HepG2 (cell line): ENCODE data around the gene MTPN.

Experiments
- BHLHE40 ChIP-seq: IDR thresholded peaks from 2 replicates; pipeline ENCODE4 v1.6.1; 2011; ENCODE audit warnings: low read length, improper control_type of control experiment
- IRF2 ChIP-seq: IDR thresholded peaks from 2 replicates; pipeline ENCODE4 v1.6.1; 2018; ENCODE audit warnings: missing genetic modification reagents, missing compliant biosample characterization
- MAFF ChIP-seq: IDR thresholded peaks from 2 replicates; pipeline ENCODE4 v1.6.1; 2011; ENCODE audit warnings: low read depth, low read length, improper control_type of control experiment
- MYC ChIP-seq: sonication (generic); formaldehyde crosslinking; IDR thresholded peaks from 2 replicates; pipeline ENCODE4 v1.9.0; 2021; ENCODE audit warnings: missing genetic modification reagents, borderline replicate concordance
- STAG1 ChIP-seq: sonication (generic); formaldehyde crosslinking; IDR thresholded peaks from 2 replicates; pipeline ENCODE4 v1.4.0; 2020; ENCODE audit warnings: missing genetic modification reagents
- TF ChIP-seq, protein P1 (sequence below): sonication (generic); formaldehyde crosslinking; IDR thresholded peaks from 2 replicates; pipeline ENCODE4 v1.5.0; 2020; ENCODE audit warnings: mild to moderate bottlenecking, missing genetic modification reagents, moderate library complexity

DNA sequence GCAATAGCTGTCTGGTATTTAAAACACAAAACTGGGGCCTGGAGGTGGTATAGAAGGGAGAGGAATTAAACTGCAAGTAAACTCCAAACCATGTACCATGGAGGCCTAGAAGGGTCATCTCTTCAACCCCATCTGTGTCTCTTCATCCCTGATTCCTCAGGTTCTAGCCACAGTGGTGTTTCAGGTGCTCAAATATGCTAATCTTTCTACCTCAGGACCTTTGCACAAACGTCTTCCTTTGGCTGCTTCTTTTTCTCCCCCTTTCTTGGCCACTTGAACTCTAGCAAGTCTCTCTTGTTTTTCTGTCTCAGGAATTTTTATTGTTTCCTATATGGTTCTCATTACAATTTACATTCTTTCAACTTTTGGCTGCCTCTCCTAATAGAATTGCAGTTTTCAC lies 25.6 kb upstream of the MTPN start:
- TF ChIP-seq IRF2 (CRISPR knock-in tag) (no peak), STAG1 (CRISPR knock-in tag) (no peak), MYC (CRISPR knock-in tag) (no peak), MAFF (no peak), BHLHE40 (no peak)
- TF ChIP-seq, protein P1, sequence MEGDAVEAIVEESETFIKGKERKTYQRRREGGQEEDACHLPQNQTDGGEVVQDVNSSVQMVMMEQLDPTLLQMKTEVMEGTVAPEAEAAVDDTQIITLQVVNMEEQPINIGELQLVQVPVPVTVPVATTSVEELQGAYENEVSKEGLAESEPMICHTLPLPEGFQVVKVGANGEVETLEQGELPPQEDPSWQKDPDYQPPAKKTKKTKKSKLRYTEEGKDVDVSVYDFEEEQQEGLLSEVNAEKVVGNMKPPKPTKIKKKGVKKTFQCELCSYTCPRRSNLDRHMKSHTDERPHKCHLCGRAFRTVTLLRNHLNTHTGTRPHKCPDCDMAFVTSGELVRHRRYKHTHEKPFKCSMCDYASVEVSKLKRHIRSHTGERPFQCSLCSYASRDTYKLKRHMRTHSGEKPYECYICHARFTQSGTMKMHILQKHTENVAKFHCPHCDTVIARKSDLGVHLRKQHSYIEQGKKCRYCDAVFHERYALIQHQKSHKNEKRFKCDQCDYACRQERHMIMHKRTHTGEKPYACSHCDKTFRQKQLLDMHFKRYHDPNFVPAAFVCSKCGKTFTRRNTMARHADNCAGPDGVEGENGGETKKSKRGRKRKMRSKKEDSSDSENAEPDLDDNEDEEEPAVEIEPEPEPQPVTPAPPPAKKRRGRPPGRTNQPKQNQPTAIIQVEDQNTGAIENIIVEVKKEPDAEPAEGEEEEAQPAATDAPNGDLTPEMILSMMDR (CRISPR knock-in tag), result no peak
